Osteocyte (in vitro differentiated cells): ENCODE data around the gene DNAH7. TPM values are rescaled to one million over a fixed set of nuclear protein-coding genes. Genes with fewer than 3 reads are reported as not detected.

ENCODE experiments used
- DNase-seq: peaks from one replicate; pipeline ENCODE4 v3.0.0; 2021; ENCODE audit warnings: mixed read lengths; ENCODE audit not compliant: unreplicated experiment; ENCODE audit errors: extremely low spot score
- H3K27ac Mint-ChIP-seq: one replicate; pipeline ENCODE4 v1.8.0; 2021; ENCODE audit warnings: mild to moderate bottlenecking, mixed read lengths; ENCODE audit not compliant: unreplicated experiment
- H3K27me3 Mint-ChIP-seq: one replicate; pipeline ENCODE4 v1.8.0; 2021; ENCODE audit warnings: mixed read lengths; ENCODE audit not compliant: unreplicated experiment
- H3K36me3 Mint-ChIP-seq: one replicate; pipeline ENCODE4 v1.8.0; 2021; ENCODE audit warnings: mixed read lengths; ENCODE audit not compliant: unreplicated experiment
- H3K4me1 Mint-ChIP-seq: one replicate; pipeline ENCODE4 v1.8.0; 2021; ENCODE audit warnings: mixed read lengths; ENCODE audit not compliant: unreplicated experiment
- H3K4me3 Mint-ChIP-seq: one replicate; pipeline ENCODE4 v1.8.0; 2021; ENCODE audit warnings: mild to moderate bottlenecking, moderate library complexity, mixed read lengths; ENCODE audit not compliant: unreplicated experiment
- H3K9me3 Mint-ChIP-seq: one replicate; pipeline ENCODE4 v1.8.0; 2021; ENCODE audit warnings: mixed read lengths; ENCODE audit not compliant: unreplicated experiment
- total RNA-seq: library from RNA; stranded (reverse); gene quantifications from 2 replicates; pipeline ENCODE4 v1.2.1, GENCODE V29; 2021
- TF ChIP-seq, protein P1 (sequence below): fragments of 200-600 bp; sonication (generic); IDR thresholded peaks from 2 replicates; pipeline ENCODE4 v1.5.0; 2021; ENCODE audit warnings: antibody characterized with exemption, mild to moderate bottlenecking, moderate library complexity

Gene DNAH7
- total RNA-seq, 1 donor from 2014 or later = 0.43 TPM

- Mint-ChIP-seq H3K9me3 (no peaks in the 10 kb centered on the region), H3K4me3 (no peak overlapping the region), H3K27ac (no peak overlapping the region), H3K4me1 (peaks cover 53% of the 10 kb centered on the region), H3K36me3 (no peaks in the 10 kb centered on the region), H3K27me3 (no peaks in the 10 kb centered on the region)
- DNase-seq = no peak
- TF ChIP-seq, protein P1, sequence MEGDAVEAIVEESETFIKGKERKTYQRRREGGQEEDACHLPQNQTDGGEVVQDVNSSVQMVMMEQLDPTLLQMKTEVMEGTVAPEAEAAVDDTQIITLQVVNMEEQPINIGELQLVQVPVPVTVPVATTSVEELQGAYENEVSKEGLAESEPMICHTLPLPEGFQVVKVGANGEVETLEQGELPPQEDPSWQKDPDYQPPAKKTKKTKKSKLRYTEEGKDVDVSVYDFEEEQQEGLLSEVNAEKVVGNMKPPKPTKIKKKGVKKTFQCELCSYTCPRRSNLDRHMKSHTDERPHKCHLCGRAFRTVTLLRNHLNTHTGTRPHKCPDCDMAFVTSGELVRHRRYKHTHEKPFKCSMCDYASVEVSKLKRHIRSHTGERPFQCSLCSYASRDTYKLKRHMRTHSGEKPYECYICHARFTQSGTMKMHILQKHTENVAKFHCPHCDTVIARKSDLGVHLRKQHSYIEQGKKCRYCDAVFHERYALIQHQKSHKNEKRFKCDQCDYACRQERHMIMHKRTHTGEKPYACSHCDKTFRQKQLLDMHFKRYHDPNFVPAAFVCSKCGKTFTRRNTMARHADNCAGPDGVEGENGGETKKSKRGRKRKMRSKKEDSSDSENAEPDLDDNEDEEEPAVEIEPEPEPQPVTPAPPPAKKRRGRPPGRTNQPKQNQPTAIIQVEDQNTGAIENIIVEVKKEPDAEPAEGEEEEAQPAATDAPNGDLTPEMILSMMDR = no peak
These were observed 40.0 kb upstream of the DNAH7 start for GRCh38 chr2:196108604-196109003.

GRCh38 chr2:196105951-196106350 lies 37.3 kb upstream of the DNAH7 start:
- no peaks in the 10 kb centered on the region for H3K9me3 Mint-ChIP-seq
- peak overlapping the region; percentile 68 for H3K27ac Mint-ChIP-seq
- H3K4me3 Mint-ChIP-seq = no peak overlapping the region
- H3K36me3 Mint-ChIP-seq = no peaks in the 10 kb centered on the region
- H3K27me3 Mint-ChIP-seq = no peaks in the 10 kb centered on the region
- no peak for DNase-seq
- peaks cover 50% of the 10 kb centered on the region for H3K4me1 Mint-ChIP-seq
- TF ChIP-seq, protein P1 = no peak

- Mint-ChIP-seq H3K27me3 (no peaks in the 10 kb centered on the region), H3K4me1 (peaks cover 57% of the 10 kb centered on the region), H3K36me3 (no peaks in the 10 kb centered on the region), H3K4me3 (no peak overlapping the region), H3K27ac (no peak overlapping the region), H3K9me3 (no peaks in the 10 kb centered on the region)
- no peak for DNase-seq
- TF ChIP-seq, protein P1 = no peak
These were observed 35.4 kb upstream of the DNAH7 start for GRCh38 chr2:196104066-196104465.

GRCh38 chr2:196103626-196104025 lies 35.0 kb upstream of the DNAH7 start:
- Mint-ChIP-seq H3K27me3 (no peaks in the 10 kb centered on the region), H3K4me1 (peaks cover 61% of the 10 kb centered on the region), H3K36me3 (peaks cover 3% of the 10 kb centered on the region), H3K9me3 (no peaks in the 10 kb centered on the region), H3K27ac (no peak overlapping the region), H3K4me3 (no peak overlapping the region)
- no peak for DNase-seq
- TF ChIP-seq, protein P1 = no peak

DNA sequence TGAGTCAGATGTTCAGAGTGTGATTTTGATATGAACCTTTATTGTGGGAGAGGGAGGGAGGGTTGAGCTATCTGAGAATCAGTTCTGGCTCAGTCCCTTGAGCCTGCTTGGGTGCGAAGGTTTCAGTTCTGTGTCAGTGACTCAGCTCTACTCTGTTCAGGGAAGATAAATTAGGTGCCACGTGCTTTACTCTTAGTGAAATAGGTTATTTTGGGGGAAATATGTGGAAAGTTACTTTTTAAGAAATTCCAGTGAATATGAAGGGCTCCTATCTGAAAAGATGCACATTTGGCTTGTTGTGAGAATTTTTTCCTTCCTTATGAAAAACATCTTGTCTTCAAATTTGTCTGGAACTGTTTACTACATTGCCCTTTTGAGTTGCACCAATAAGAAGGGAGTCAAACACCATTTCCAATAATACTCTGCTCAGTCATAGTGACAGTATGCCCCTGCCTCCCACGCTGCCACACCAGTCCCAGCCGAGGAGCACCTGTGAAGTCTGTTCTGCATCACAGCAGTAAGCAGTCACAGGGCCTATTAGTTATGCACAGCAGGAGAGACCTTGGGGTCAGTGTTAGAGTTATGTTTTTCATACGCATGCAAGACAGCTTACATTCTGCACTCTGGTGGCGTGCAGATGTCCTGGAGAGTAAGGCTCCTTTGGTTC lies 32.8 kb upstream of the DNAH7 start:
- H3K4me1 Mint-ChIP-seq = peaks cover 59% of the 10 kb centered on the region
- H3K4me3 Mint-ChIP-seq = no peak overlapping the region
- no peak for DNase-seq
- H3K27ac Mint-ChIP-seq = peak overlapping the region; percentile 73
- H3K9me3 Mint-ChIP-seq = no peaks in the 10 kb centered on the region
- TF ChIP-seq, protein P1 = peak; percentile 9
- H3K36me3 Mint-ChIP-seq = peaks cover 3% of the 10 kb centered on the region
- no peaks in the 10 kb centered on the region for H3K27me3 Mint-ChIP-seq
